ENCODE measurements around the gene AOC1.
A peak's percentile ranks its signal among the peaks of the same experiment; 100 is the strongest.

AOC1 gene

GRCh38 chr7:150858236-150859197 lies 6.2 kb downstream of the AOC1 start:
- no peak for DNase-seq

- DNase-seq = no peak
These were observed 8.1 kb downstream of the AOC1 start for GRCh38 chr7:150860291-150860977.

- DNase-seq = no peak
These were observed 8.6 kb downstream of the AOC1 start for GRCh38 chr7:150860978-150861295.

- DNase-seq = no peak
These were observed 10.0 kb downstream of the AOC1 start for GRCh38 chr7:150862356-150862755.

GRCh38 chr7:150863946-150864345 lies 11.6 kb downstream of the AOC1 start:
- no peak for DNase-seq

GRCh38 chr7:150866932-150867564 lies 14.7 kb downstream of the AOC1 start:
- no peak for DNase-seq

GRCh38 chr7:150867605-150868004 lies 15.3 kb downstream of the AOC1 start:
- DNase-seq = no peak

- no peak for DNase-seq
These were observed 17.1 kb downstream of the AOC1 start for GRCh38 chr7:150869467-150869866.

GRCh38 chr7:150871601-150872000 lies 19.3 kb downstream of the AOC1 start:
- no peak for DNase-seq

- no peak for DNase-seq
These were observed 22.3 kb downstream of the AOC1 start for GRCh38 chr7:150874401-150875198.

- DNase-seq = peak; percentile 9
These were observed 23.5 kb downstream of the AOC1 start for GRCh38 chr7:150875791-150876190.

GRCh38 chr7:150876817-150877526 lies 24.7 kb downstream of the AOC1 start:
- peak; percentile 51 for DNase-seq

GRCh38 chr7:150877536-150877935 lies 25.2 kb downstream of the AOC1 start:
- DNase-seq = no peak

GRCh38 chr7:150879345-150879744 lies 27.0 kb downstream of the AOC1 start:
- no peak for DNase-seq

- no peak for DNase-seq
These were observed 28.9 kb downstream of the AOC1 start for GRCh38 chr7:150881189-150881588.

GRCh38 chr7:150890853-150891584 lies 38.7 kb downstream of the AOC1 start:
- DNase-seq = no peak

GRCh38 chr7:150891740-150892139 lies 39.4 kb downstream of the AOC1 start:
- DNase-seq = no peak

- DNase-seq = no peak
These were observed 43.5 kb downstream of the AOC1 start for GRCh38 chr7:150895809-150896208.

GRCh38 chr7:150896562-150897209 lies 44.4 kb downstream of the AOC1 start:
- DNase-seq = no peak

- DNase-seq = no peak
These were observed 45.5 kb downstream of the AOC1 start for GRCh38 chr7:150897502-150898474.
